GM12878 (cell line): Measurements from ENCODE around the gene FILIP1L. TPM values are rescaled to one million over a fixed set of nuclear protein-coding genes. Genes with fewer than 3 reads are reported as not detected.

ENCODE experiments used
- ATAC-seq: fragments of 200-7000 bp; cut with Tn5 transposase; 3 replicates; pipeline ENCODE4 v1.9.1; 2020; ENCODE audit warnings: mild to moderate bottlenecking, moderate library complexity
- BruUV-seq: library from RNA; stranded (reverse); fragments of 400-500 nt; replicated peaks from 2 replicates; lab custom pipeline; 2021; lab: Mats Ljungman, UMichigan
- CTCF ChIA-PET: fragments of 300-600 bp; sonication (Branson Sonifier 250); formaldehyde crosslinking; extraction: SDS; loops from one replicate; lab custom pipeline; 2021; ENCODE audit warnings: inconsistent platforms; lab: Yijun Ruan, JAX
- POLR2A ChIA-PET: fragments of 350-600 bp; formaldehyde crosslinking; extraction: SDS; loops from one replicate; lab custom pipeline; 2021; ENCODE audit warnings: inconsistent platforms; lab: Charles Lee
- RAD21 ChIA-PET: fragments of 300-600 bp; sonication (Branson Sonifier 250); formaldehyde crosslinking; loops from one replicate; lab custom pipeline; 2023; ENCODE audit warnings: antibody characterized with exemption; ENCODE audit not compliant: unreplicated experiment; lab: Charles Lee
- SMC1A ChIA-PET: fragments of 300-600 bp; sonication (Branson Sonifier 250); formaldehyde crosslinking; loops from one replicate; lab custom pipeline; 2023; ENCODE audit not compliant: unreplicated experiment, uncharacterized antibody; lab: Charles Lee
- DNase-seq: peaks from one replicate; pipeline ENCODE4 v3.0.0-alpha.2; 2011; ENCODE audit warnings: low read depth, low spot score
- FAIRE-seq: peaks from 3 replicates; lab custom pipeline; 2011; peaks lifted over from hg19 to GRCh38; lab: Jason Lieb, UNC
- H2AFZ ChIP-seq: 2 replicates; pipeline ENCODE4 v1.6.0; 2011; ENCODE audit warnings: low read depth, low read length, control low read depth; ENCODE audit not compliant: control insufficient read depth
- H3K27ac ChIP-seq: 2 replicates; pipeline ENCODE4 v1.5.1; 2011; ENCODE audit warnings: control low read depth; ENCODE audit not compliant: control insufficient read depth, insufficient read depth
- H3K27me3 ChIP-seq, 2 experiments: replicated peaks in 1 of 2; 2 replicates each; pipeline versions ENCODE4 v1.6.0 to v1.6.1; 2011; ENCODE audit warnings: low read length in 1 of 2; ENCODE audit not compliant: control insufficient read depth in 2 of 2, insufficient read depth in 2 of 2
- H3K36me3 ChIP-seq, 2 experiments: 2 replicates each; pipeline ENCODE4 v1.5.1; 2011; ENCODE audit warnings: low read length in 1 of 2; ENCODE audit not compliant: control insufficient read depth in 2 of 2, insufficient read depth in 2 of 2
- H3K4me1 ChIP-seq: 2 replicates; pipeline ENCODE4 v1.6.1; 2011; ENCODE audit warnings: mild to moderate bottlenecking, low read length, moderate library complexity, mixed read lengths; ENCODE audit not compliant: control insufficient read depth, insufficient read depth
- H3K4me2 ChIP-seq: 2 replicates; pipeline ENCODE4 v1.6.0; 2011; ENCODE audit warnings: control low read depth; ENCODE audit not compliant: control insufficient read depth, insufficient read depth
- H3K4me3 ChIP-seq: fragments of 200-600 bp; sonication (generic); 2 replicates; pipeline ENCODE4 v1.5.1; 2016
- H3K79me2 ChIP-seq: 2 replicates; pipeline ENCODE4 v1.6.0; 2011; ENCODE audit warnings: low read length; ENCODE audit not compliant: control insufficient read depth, insufficient read depth
- H3K9ac ChIP-seq: 2 replicates; pipeline ENCODE4 v1.8.0; 2011; ENCODE audit warnings: low read length, control low read depth, mixed read lengths; ENCODE audit not compliant: control insufficient read depth, insufficient read depth
- H3K9me3 ChIP-seq: replicated peaks from 3 replicates; pipeline ENCODE4 v1.5.1; 2011; ENCODE audit warnings: mild to moderate bottlenecking, low read length; ENCODE audit not compliant: control insufficient read depth, insufficient read depth
- H4K20me1 ChIP-seq: 2 replicates; pipeline ENCODE4 v1.6.0; 2011; ENCODE audit not compliant: control insufficient read depth, insufficient read depth
- JUND ChIP-seq: IDR thresholded peaks from 2 replicates; pipeline ENCODE4 v1.6.1; 2012; ENCODE audit warnings: low read depth, mild to moderate bottlenecking, low read length, improper control_type of control experiment, moderate library complexity
- MXI1 ChIP-seq: fragments of 150-350 bp; IDR thresholded peaks from 2 replicates; pipeline ENCODE4 v1.6.1; 2011; ENCODE audit warnings: low read depth, mild to moderate bottlenecking, inconsistent platforms, low read length, improper control_type of control experiment
- NRF1 ChIP-seq: conservative IDR thresholded peaks from 2 replicates; pipeline ENCODE4 v1.6.1; 2011; ENCODE audit warnings: mild to moderate bottlenecking, low read depth, low read length, improper control_type of control experiment
- RAD51 ChIP-seq: fragments of 450-650 bp; IDR thresholded peaks from 2 replicates; pipeline ENCODE4 v1.6.1; 2016; ENCODE audit warnings: moderate library complexity, mild to moderate bottlenecking, inconsistent platforms
- RELA ChIP-seq: fragments of 450-650 bp; IDR thresholded peaks from 2 replicates; pipeline ENCODE4 v1.8.0; 2014; ENCODE audit warnings: borderline replicate concordance; ENCODE audit not compliant: partially characterized antibody
- ZSCAN29 ChIP-seq: fragments of 450-650 bp; IDR thresholded peaks from 2 replicates; pipeline ENCODE4 v1.6.1; 2017; ENCODE audit warnings: mild to moderate bottlenecking, moderate library complexity
- WGBS: methylation state at CpG from one replicate; pipeline ENCODE4 v1.1.6; 2016; ENCODE audit warnings: low lambda C conversion rate; ENCODE audit not compliant: insufficient replicate concordance, insufficient coverage; ENCODE audit errors: missing lambda C conversion rate; 5-methylcytosine and 5-hydroxymethylcytosine counted together
- in situ Hi-C: fragments of 300-500 bp; cut with MboI; formaldehyde crosslinking; loops from 9 replicates; pipeline ENCODE4 v1.14.3; 2018; ENCODE audit warnings: mixed read lengths
- intact Hi-C: fragments of 100-400 bp; cut with micrococcal nuclease; formaldehyde crosslinking; loops from one replicate; pipeline ENCODE4 v1.14.2; 2022; ENCODE audit not compliant: unreplicated experiment
- polyA plus RNA-seq, 11 experiments: library from polyadenylated mRNA; depleted of rRNA in 4 of 11; unstranded in 6 of 11; stranded (reverse) in 5 of 11; fragments of >200 nt; fragmentation: Nextera tagmentation in 4 of 11; fragmentation: Illumina TruSeq in 1 of 11; extraction: Ambion mirVana in 4 of 11; extraction: Trizol in 1 of 11; gene quantifications; 1 replicate in 1 of 11; 2 replicates in 10 of 11; pipeline versions ENCODE4 v1.2.1 to v1.2.3, GENCODE V29; 2011 to 2016; ENCODE audit warnings: inconsistent platforms in 2 of 11, missing spikeins in 2 of 11, low read depth in 1 of 11
- total RNA-seq, 4 experiments: library from RNA; depleted of rRNA in 3 of 4; stranded (reverse); fragments of >200 nt in 3 of 4; fragmentation: Illumina TruSeq in 1 of 4; extraction: Trizol in 1 of 4; gene quantifications; 2 replicates each; pipeline versions ENCODE4 v1.2.1 to v1.2.3, GENCODE V29; 2013 to 2021
- TF ChIP-seq, protein P1 (sequence below): fragments of 450-650 bp; formaldehyde crosslinking; IDR thresholded peaks from 2 replicates; pipeline ENCODE4 v1.4.0; 2020; ENCODE audit warnings: mild to moderate bottlenecking, moderate library complexity
- TF ChIP-seq, protein P2 (sequence below): IDR thresholded peaks from 2 replicates; pipeline ENCODE4 v1.6.1; 2011; ENCODE audit warnings: low read depth, mild to moderate bottlenecking, low read length, moderate library complexity, borderline replicate concordance; ENCODE audit errors: extremely low read depth
- TF ChIP-seq, protein P3 (sequence below): fragments of 450-650 bp; IDR thresholded peaks from 2 replicates; pipeline ENCODE4 v1.6.1; 2016; ENCODE audit warnings: mild to moderate bottlenecking
- TF ChIP-seq, protein P4 (sequence below): IDR thresholded peaks from 2 replicates; pipeline ENCODE4 v1.6.1; 2012; ENCODE audit warnings: improper control_type of control experiment, low read depth, low read length; ENCODE audit not compliant: insufficient replicate concordance

Gene FILIP1L
- total and polyA plus RNA-seq, 10 of the 15 experiments (the other 5 are each of a cell fraction or from before 2014, with no cell fraction given) = 0.24 to 6.1 (median 3.5) TPM

DNA sequence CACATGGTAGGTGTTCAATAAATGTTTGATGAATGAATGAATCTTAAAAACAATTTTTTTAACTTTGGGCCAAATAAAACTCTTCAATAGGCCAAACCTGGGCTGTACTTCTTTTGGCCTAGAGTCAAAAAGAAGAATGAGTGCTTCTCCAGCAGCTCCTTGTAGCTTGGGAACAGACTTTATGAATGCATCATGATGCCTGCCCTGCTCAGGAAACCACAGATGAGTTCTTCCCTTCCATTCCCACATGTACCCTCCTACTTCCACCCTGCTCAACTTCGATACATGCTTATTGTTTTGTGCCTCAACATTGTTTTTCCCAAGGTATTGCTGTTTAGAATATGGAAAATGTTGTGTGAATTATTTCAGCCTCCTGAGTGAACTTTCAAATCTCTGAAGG lies 87.0 kb downstream of the FILIP1L start (continued):
- TF ChIP-seq, protein P1, sequence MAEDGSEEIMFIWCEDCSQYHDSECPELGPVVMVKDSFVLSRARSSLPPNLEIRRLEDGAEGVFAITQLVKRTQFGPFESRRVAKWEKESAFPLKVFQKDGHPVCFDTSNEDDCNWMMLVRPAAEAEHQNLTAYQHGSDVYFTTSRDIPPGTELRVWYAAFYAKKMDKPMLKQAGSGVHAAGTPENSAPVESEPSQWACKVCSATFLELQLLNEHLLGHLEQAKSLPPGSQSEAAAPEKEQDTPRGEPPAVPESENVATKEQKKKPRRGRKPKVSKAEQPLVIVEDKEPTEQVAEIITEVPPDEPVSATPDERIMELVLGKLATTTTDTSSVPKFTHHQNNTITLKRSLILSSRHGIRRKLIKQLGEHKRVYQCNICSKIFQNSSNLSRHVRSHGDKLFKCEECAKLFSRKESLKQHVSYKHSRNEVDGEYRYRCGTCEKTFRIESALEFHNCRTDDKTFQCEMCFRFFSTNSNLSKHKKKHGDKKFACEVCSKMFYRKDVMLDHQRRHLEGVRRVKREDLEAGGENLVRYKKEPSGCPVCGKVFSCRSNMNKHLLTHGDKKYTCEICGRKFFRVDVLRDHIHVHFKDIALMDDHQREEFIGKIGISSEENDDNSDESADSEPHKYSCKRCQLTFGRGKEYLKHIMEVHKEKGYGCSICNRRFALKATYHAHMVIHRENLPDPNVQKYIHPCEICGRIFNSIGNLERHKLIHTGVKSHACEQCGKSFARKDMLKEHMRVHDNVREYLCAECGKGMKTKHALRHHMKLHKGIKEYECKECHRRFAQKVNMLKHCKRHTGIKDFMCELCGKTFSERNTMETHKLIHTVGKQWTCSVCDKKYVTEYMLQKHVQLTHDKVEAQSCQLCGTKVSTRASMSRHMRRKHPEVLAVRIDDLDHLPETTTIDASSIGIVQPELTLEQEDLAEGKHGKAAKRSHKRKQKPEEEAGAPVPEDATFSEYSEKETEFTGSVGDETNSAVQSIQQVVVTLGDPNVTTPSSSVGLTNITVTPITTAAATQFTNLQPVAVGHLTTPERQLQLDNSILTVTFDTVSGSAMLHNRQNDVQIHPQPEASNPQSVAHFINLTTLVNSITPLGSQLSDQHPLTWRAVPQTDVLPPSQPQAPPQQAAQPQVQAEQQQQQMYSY = no peak

DNA sequence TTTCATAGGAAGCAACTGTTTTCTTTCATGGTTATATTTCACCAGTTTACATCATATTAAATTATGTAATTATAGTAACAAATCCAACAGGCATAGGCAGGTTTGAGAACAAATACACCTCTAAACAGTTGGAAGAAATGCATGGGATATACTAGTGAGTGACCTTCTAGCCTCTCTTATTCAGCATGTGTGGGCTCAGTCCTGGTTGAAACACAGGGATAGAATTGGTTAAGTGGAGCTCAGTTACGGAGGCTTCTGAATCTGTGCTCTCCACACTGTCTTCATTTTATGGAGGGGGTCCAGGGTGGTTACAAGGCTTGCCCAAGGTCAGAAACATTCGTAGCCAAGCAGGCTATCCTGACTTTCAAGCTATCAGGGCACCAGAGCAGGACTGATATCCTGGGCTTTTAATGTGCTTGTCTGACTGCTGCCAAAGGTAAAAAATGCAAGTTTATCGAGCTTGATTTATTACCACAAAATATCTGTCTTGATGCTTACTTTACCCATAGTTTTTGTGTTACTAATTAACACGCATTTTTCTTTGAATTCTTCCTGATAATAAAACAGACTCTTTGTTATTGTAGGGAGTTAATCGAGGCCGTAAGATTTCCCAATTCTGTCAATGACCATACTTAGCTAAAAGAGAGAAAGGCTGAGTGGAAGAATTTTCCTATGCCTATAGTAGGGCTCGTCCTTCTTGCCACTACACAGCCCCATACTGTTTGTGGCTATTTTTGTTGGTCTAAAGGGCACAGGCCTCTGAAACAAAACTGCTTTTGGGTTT lies 89.6 kb downstream of the FILIP1L start:
- POLR2A ChIA-PET = no interaction called here
- Histone ChIP-seq H4K20me1 (no peaks in the 10 kb centered on the region), H3K79me2 (no peaks in the 10 kb centered on the region), H3K27ac (no peak overlapping the region), H3K9ac (no peak overlapping the region), H3K36me3 (no peaks in the 10 kb centered on the region), H2AFZ (no peak overlapping the region), H3K9me3 (no peaks in the 10 kb centered on the region), H3K27me3 (no peaks in the 10 kb centered on the region), H3K4me3 (no peak overlapping the region), H3K4me2 (no peak overlapping the region), H3K4me1 (peaks cover 3% of the 10 kb centered on the region; the same call in 1 of the 2 replicates)
- SMC1A ChIA-PET = interaction anchor here (0.6 kb wide), 2 partner anchors 11 to 12 kb away, joined by 3 to 4 read pairs; no protein-coding TSS in a partner anchor
- ATAC-seq = no peak
- in situ Hi-C loops = no loop called here
- intact Hi-C loops = no loop called here
- WGBS = 93% methylated on average over 7 of the region's 7 CpGs
- CTCF ChIA-PET = no interaction called here
- BruUV-seq = no TSS peak
- no peak for FAIRE-seq
- DNase-seq = no peak
- RAD21 ChIA-PET = no interaction called here
- TF ChIP-seq, protein P2, sequence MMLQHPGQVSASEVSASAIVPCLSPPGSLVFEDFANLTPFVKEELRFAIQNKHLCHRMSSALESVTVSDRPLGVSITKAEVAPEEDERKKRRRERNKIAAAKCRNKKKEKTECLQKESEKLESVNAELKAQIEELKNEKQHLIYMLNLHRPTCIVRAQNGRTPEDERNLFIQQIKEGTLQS = no peak
- TF ChIP-seq RAD51 (no peak), MXI1 (no peak), RELA (no peak), JUND (no peak), ZSCAN29 (no peak), NRF1 (no peak)
- TF ChIP-seq, protein P3, sequence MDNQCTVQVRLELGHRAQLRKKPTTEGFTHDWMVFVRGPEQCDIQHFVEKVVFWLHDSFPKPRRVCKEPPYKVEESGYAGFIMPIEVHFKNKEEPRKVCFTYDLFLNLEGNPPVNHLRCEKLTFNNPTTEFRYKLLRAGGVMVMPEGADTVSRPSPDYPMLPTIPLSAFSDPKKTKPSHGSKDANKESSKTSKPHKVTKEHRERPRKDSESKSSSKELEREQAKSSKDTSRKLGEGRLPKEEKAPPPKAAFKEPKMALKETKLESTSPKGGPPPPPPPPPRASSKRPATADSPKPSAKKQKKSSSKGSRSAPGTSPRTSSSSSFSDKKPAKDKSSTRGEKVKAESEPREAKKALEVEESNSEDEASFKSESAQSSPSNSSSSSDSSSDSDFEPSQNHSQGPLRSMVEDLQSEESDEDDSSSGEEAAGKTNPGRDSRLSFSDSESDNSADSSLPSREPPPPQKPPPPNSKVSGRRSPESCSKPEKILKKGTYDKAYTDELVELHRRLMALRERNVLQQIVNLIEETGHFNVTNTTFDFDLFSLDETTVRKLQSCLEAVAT = no peak
- TF ChIP-seq, protein P4, sequence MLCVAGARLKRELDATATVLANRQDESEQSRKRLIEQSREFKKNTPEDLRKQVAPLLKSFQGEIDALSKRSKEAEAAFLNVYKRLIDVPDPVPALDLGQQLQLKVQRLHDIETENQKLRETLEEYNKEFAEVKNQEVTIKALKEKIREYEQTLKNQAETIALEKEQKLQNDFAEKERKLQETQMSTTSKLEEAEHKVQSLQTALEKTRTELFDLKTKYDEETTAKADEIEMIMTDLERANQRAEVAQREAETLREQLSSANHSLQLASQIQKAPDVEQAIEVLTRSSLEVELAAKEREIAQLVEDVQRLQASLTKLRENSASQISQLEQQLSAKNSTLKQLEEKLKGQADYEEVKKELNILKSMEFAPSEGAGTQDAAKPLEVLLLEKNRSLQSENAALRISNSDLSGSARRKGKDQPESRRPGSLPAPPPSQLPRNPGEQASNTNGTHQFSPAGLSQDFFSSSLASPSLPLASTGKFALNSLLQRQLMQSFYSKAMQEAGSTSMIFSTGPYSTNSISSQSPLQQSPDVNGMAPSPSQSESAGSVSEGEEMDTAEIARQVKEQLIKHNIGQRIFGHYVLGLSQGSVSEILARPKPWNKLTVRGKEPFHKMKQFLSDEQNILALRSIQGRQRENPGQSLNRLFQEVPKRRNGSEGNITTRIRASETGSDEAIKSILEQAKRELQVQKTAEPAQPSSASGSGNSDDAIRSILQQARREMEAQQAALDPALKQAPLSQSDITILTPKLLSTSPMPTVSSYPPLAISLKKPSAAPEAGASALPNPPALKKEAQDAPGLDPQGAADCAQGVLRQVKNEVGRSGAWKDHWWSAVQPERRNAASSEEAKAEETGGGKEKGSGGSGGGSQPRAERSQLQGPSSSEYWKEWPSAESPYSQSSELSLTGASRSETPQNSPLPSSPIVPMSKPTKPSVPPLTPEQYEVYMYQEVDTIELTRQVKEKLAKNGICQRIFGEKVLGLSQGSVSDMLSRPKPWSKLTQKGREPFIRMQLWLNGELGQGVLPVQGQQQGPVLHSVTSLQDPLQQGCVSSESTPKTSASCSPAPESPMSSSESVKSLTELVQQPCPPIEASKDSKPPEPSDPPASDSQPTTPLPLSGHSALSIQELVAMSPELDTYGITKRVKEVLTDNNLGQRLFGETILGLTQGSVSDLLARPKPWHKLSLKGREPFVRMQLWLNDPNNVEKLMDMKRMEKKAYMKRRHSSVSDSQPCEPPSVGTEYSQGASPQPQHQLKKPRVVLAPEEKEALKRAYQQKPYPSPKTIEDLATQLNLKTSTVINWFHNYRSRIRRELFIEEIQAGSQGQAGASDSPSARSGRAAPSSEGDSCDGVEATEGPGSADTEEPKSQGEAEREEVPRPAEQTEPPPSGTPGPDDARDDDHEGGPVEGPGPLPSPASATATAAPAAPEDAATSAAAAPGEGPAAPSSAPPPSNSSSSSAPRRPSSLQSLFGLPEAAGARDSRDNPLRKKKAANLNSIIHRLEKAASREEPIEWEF = no peak
